Esophagus squamous epithelium (tissue), 4 donors: ENCODE results near the gene TMEM132E.

Experiments used
- POLR2A ChIP-seq, 4 donors: fragments of 450-650 bp; IDR thresholded peaks; one replicate each; pipeline ENCODE4 v1.6.1; 2017; ENCODE audit warnings: antibody characterized with exemption in 4 of 4, mild to moderate bottlenecking in 4 of 4, moderate library complexity in 3 of 4
- TF ChIP-seq, protein P1 (sequence below), 6 experiments: fragments of 450-650 bp in 4 of 6; fragments of 200-600 bp in 2 of 6; sonication (generic) in 2 of 6; IDR thresholded peaks; one replicate each; pipeline ENCODE4 v1.5.1; 2016 to 2019; ENCODE audit warnings: antibody characterized with exemption in 6 of 6, mild to moderate bottlenecking in 4 of 6, moderate library complexity in 4 of 6

DNA sequence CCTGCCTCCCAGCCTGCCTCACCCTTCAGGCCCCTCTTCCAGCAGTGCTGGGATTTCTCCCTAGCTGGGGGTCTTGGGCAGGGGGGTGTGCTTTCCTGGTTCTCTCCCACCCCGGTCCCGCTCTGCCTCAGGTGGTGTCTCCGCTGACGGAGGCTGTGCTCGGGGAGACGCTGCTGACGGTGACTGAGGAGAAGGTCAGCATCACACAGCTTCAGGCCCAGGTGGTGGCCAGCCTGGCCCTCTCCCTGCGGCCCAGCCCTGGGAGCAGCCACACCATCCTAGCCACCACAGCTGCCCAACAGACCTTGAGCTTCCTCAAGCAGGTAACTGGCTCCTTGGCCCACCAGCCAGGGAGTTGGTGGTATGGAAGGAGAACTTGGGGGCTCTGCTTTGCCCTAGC lies 56.5 kb downstream of the TMEM132E start:
- TF ChIP-seq, protein P1, sequence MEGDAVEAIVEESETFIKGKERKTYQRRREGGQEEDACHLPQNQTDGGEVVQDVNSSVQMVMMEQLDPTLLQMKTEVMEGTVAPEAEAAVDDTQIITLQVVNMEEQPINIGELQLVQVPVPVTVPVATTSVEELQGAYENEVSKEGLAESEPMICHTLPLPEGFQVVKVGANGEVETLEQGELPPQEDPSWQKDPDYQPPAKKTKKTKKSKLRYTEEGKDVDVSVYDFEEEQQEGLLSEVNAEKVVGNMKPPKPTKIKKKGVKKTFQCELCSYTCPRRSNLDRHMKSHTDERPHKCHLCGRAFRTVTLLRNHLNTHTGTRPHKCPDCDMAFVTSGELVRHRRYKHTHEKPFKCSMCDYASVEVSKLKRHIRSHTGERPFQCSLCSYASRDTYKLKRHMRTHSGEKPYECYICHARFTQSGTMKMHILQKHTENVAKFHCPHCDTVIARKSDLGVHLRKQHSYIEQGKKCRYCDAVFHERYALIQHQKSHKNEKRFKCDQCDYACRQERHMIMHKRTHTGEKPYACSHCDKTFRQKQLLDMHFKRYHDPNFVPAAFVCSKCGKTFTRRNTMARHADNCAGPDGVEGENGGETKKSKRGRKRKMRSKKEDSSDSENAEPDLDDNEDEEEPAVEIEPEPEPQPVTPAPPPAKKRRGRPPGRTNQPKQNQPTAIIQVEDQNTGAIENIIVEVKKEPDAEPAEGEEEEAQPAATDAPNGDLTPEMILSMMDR (IDR thresholded peaks at IDR 0.05), result no peak
- TF ChIP-seq POLR2A (IDR thresholded peaks at IDR 0.05), result no peak
